Activated CD4-positive, alpha-beta T cell treated with anti-CD3 and anti-CD28 coated beads, Interleukin-2, amount 50 U/mL, for 24 hours (primary cell): ENCODE measurements around the gene HLA-DPA1.

Experiments
- DNase-seq, 2 donors: peaks; one replicate each; pipeline ENCODE4 v3.0.0-alpha.2; 2020; ENCODE audit warnings: low read depth in 1 of 2, low spot score in 1 of 2

Gene HLA-DPA1

DNA sequence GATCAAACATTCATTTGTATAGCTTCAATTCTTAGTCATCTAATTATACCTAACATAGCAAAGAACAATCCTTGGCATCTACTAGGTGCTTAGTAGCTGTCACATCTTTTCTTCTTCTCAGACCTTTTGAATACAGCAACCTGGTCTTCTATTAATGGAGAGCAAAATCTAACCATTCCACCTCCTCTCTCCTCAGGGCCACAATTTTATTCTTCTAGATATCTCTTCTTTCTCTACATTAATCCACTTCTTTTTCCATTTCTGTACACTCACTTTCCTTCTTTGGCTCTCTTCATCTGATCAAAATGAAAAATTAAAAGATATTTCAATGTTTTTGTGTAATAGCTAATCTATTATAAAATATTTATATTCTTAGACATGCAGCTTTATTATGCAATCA, 55.0 kb downstream of the HLA-DPA1 start:
- DNase-seq, result no peak

DNA sequence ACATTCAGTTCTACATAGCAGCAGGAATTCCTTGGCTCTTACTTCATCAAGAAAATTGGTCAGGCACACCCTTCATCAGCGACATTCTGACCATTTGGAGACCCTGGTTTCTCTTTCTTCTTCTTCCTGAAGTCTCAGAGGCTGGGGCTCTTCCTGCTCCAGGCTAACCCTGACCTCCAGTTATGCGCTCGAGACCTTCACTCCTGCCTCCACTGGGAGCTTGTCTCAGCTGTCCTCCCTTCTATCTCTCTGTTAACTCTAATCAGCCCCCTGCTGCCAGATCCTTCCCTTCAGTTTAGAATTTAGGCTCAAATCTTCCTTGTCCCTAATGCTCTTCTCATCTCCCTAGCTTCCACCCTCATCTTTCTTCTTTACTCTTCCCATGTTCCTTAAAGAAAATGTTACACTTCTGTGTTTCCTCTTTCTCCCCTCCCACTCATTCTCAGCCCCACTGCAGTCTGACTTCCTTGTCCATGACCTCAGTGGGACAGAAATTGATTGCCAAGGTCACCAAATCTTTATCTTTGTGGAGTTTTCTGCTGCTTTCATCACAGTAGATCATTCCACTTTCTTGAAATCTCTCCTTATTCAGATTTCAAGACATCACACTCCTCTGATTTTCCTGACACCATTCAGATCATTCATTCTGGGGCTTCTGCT, 55.6 kb downstream of the HLA-DPA1 start:
- DNase-seq, result no peak

DNA sequence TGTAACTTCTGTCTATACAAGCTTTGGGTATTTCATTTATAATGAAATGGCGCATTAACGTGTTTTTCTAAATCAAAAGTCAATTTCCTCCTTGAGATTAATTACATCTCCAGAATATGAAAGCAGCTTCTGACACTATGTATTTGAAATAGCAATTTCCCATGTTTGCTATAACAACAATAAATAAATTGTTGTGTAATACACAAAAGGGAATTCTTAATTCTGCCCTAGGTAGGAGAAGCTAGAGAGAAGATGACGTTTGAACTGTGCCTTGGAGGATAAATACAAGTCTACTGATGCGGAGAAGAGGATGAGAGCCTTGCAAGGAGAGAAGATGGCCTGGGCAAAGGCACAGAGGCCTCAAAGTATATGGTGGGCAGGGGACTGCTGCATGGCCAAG, 56.4 kb downstream of the HLA-DPA1 start:
- DNase-seq, result no peak

DNA sequence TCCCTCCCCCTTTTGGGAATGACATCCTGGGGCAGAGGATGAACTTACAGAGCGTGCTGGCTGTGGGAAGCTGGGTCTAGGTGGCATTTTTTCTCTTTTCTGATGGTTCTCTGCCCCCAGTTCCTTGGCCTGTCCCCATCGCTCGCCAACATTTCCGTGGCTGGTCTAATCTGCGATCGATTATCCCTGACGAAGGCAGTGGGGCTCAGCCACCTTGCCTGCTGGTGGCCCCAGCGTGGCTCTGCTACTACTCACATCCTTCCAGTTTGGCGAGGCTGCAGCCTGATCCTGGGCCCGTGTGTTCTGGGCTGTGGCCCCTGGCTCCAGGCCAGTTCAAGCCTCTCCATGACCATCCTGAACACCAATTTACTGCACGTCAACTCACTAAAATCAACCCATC, 57.7 kb downstream of the HLA-DPA1 start:
- DNase-seq, result no peak

DNA sequence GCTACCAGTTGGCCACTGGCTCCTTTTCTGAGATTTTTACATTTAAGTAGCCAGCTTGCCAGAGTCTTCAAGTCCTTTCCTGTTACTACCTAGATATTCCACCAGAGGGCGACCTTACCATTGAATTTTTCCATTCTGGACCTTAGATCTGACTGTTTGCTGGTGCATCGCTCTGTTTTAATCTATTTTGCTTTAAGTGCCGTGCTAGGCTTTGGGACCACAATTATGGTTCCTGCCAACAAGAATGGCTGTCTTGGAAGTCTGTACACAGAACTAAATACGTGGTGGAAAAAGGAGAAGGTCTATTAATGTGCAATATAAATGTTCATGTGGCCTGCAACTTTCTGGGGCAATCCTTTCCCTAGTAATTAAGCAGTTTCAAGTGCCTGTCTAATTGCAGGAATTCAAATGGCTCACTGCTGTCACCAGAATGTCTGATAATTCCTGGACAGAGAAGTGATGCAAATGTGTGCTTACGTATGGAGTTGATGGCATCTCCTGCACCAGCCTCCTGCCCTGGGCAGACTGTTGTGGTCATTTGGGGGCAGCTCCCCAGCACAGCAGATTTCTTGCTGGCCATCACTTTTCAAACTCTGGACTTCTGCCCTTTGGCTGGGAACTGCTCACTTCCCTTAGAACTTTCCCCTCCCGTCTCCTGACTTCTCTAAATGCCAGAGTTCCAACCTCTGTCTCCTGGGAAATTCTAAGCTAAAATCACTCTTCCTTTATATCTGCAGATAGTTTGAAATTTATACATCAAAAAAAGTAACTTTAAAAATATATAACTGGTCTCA, 58.4 kb downstream of the HLA-DPA1 start:
- peak in 1 of 2 donors; percentile 70 for DNase-seq
